D341Med (cell line): ENCODE measurements around the gene OR1L8.

Source experiments
- DNase-seq: peaks from one replicate; pipeline ENCODE4 v3.0.0; 2012; ENCODE audit warnings: low spot score

Gene OR1L8

GRCh38 chr9:122518226-122518625 lies 65.0 kb downstream of the OR1L8 start:
- DNase-seq: no peak
